Psoas muscle (tissue), 8 donors: ENCODE results near the gene ETV3L. TPM values are rescaled to one million over a fixed set of nuclear protein-coding genes. Genes with fewer than 3 reads are reported as not detected.

Source experiments
- ATAC-seq, 4 donors: fragments of 200-7000 bp; cut with Tn5 transposase; one replicate each; pipeline ENCODE4 v1.9.1; 2020; ENCODE audit warnings: moderate library complexity in 3 of 4, mild to moderate bottlenecking in 2 of 4
- DNase-seq, 2 donors: peaks; one replicate each; pipeline ENCODE4 v3.0.0-alpha.2; 2020
- H3K27ac ChIP-seq: fragments of 200-600 bp; one replicate; pipeline ENCODE4 v1.8.0; 2022
- H3K27me3 ChIP-seq, 3 donors: fragments of 200-600 bp in 1 of 3; one replicate each; pipeline versions ENCODE4 v1.6.1 to v1.8.0; 2013 to 2022; ENCODE audit warnings: low read length in 2 of 3, mild to moderate bottlenecking in 2 of 3, moderate library complexity in 1 of 3; ENCODE audit not compliant: insufficient read depth in 3 of 3
- H3K36me3 ChIP-seq, 2 donors: fragments of 200-600 bp in 1 of 2; one replicate each; pipeline versions ENCODE4 v1.6.1 to v1.8.0; 2013 to 2022; ENCODE audit warnings: low read depth in 1 of 2, mild to moderate bottlenecking in 1 of 2, moderate library complexity in 1 of 2; ENCODE audit not compliant: insufficient read depth in 1 of 2
- H3K4me1 ChIP-seq: fragments of 200-600 bp; one replicate; pipeline ENCODE4 v1.8.0; 2022
- H3K4me3 ChIP-seq: fragments of 200-600 bp; one replicate; pipeline ENCODE4 v1.8.0; 2022; ENCODE audit warnings: mild to moderate bottlenecking
- H3K9me3 ChIP-seq: fragments of 200-600 bp; one replicate; pipeline ENCODE4 v1.8.0; 2022
- CTCF ChIP-seq: fragments of 200-600 bp; IDR thresholded peaks from one replicate; pipeline ENCODE4 v1.8.0; 2022; ENCODE audit warnings: antibody characterized with exemption
- WGBS, 3 donors: extraction: QIAGEN DNeasy Blood & Tissue Kit; methylation state at CpG; one replicate each; pipeline versions ENCODE4 v1.1.6 to v1.1.7; 2013; 5-methylcytosine and 5-hydroxymethylcytosine counted together
- intact Hi-C, 2 donors: fragments of 100-400 bp; cut with DNase I; formaldehyde crosslinking; loops; one replicate each; pipeline versions ENCODE4 v1.11.0 to v1.14.2; 2022
- polyA plus RNA-seq, 3 donors: library from polyadenylated mRNA; stranded (reverse); fragments of 200-250 nt; gene quantifications; one replicate each; pipeline ENCODE4 v1.2.3, GENCODE V29; 2013
- total RNA-seq, 4 donors: library from RNA; stranded (reverse); fragmentation: NEBNext Ultra II Directional in 2 of 4; extraction: Animal tissue kit (Norgen Biotek cat#: 25700) in 2 of 4; gene quantifications; one replicate each; pipeline versions ENCODE4 v1.2.1 to v1.2.4, GENCODE V29; 2021 to 2023
- donor health status: healthy with polysubstance abuse.
- donor health status: DM: no; HTN: no; CAD: no; lungs with moderate emphysema.
- donor health status: Bipolar disorder and iron deficiency.
- donor health status: healthy.
- donor health status: DM: yes; HTN: yes; CAD: no.
- donor health status: DM: no; HTN: no; CAD: no.
- donor health status: DM: no; HTN: no; CAD: no.
- donor health status: DM: yes; HTN: yes; CAD: no.

Gene ETV3L
- total and polyA plus RNA-seq, 7 donors: not detected

GRCh38 chr1:157137046-157137407 lies 37.4 kb upstream of the ETV3L start:
- ATAC-seq (no peak), DNase-seq (no peak)
- no peaks in the 10 kb centered on the region for H3K27me3 ChIP-seq
- H3K4me3 ChIP-seq: peak overlapping the region; percentile 97
- 10 to 15% (median 12%) methylated on average over 4 of the region's 4 CpGs for whole genome bisulfite sequencing, 3 donors
- H3K27ac ChIP-seq: no peak overlapping the region
- H3K36me3 ChIP-seq: peaks cover 15 to 42% of the 10 kb centered on the region in 2 donors
- H3K4me1 ChIP-seq: peaks cover 20% of the 10 kb centered on the region
- intact Hi-C loops: no loop called here
- H3K9me3 ChIP-seq: no peaks in the 10 kb centered on the region
- TF ChIP-seq CTCF: no peak

GRCh38 chr1:157136133-157136532 lies 36.5 kb upstream of the ETV3L start:
- Histone ChIP-seq H3K27me3 (no peaks in the 10 kb centered on the region), H3K36me3 (peaks cover 15 to 51% of the 10 kb centered on the region in 2 donors), H3K27ac (no peak overlapping the region), H3K4me1 (peaks cover 20% of the 10 kb centered on the region), H3K9me3 (no peaks in the 10 kb centered on the region), H3K4me3 (no peak overlapping the region)
- DNase-seq: no peak
- no peak for TF ChIP-seq CTCF
- ATAC-seq: no peak
- intact Hi-C loops: no loop called here
- 59 to 75% (median 65%) methylated on average over 4 of the region's 4 CpGs for WGBS, 3 donors

DNA sequence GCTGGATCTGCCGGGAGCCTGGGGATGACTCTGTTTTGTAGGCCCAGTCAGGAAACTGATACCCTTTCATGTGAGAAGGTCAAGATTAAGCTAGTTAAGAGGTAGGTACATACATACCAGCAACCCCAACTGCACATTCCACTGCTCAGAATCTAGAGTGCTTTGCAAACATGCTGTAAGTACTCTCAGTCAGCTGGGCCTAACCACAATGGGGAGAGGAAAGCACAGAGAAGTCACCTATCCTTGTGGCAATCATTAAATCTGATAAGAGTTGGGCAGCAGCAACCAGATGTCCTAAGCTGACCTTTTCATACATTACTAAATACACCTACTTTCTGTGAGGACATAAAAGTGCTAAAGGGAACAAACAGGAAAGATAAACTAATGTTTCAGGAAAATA lies 36.0 kb upstream of the ETV3L start:
- 34 to 60% (median 50%) methylated on average over 1 of the region's 1 CpG for WGBS, 3 donors
- no peak for DNase-seq
- Histone ChIP-seq H3K4me1 (peaks cover 20% of the 10 kb centered on the region), H3K27ac (no peak overlapping the region), H3K9me3 (no peaks in the 10 kb centered on the region), H3K27me3 (no peaks in the 10 kb centered on the region), H3K36me3 (peaks cover 15 to 55% of the 10 kb centered on the region in 2 donors), H3K4me3 (no peak overlapping the region)
- intact Hi-C loops: no loop called here
- TF ChIP-seq CTCF: no peak
- no peak for ATAC-seq

- WGBS, 3 donors: 78 to 93% (median 84%) methylated on average over 2 of the region's 2 CpGs
- intact Hi-C loops: no loop called here
- DNase-seq (no peak), ATAC-seq (no peak)
- Histone ChIP-seq H3K4me3 (no peak overlapping the region), H3K27me3 (no peaks in the 10 kb centered on the region), H3K27ac (no peak overlapping the region), H3K9me3 (no peaks in the 10 kb centered on the region), H3K36me3 (peaks cover 15 to 61% of the 10 kb centered on the region in 2 donors), H3K4me1 (peaks cover 20% of the 10 kb centered on the region)
- TF ChIP-seq CTCF: no peak
Measured at GRCh38 chr1:157135070-157135469, 35.5 kb upstream of the ETV3L start.

GRCh38 chr1:157134442-157134841 lies 34.8 kb upstream of the ETV3L start:
- peaks cover 20% of the 10 kb centered on the region for H3K4me1 ChIP-seq
- peaks cover 15 to 68% of the 10 kb centered on the region in 2 donors for H3K36me3 ChIP-seq
- no peak for TF ChIP-seq CTCF
- intact Hi-C loops: no loop called here
- no peak for DNase-seq
- H3K9me3 ChIP-seq: no peaks in the 10 kb centered on the region
- H3K27me3 ChIP-seq: no peaks in the 10 kb centered on the region
- H3K4me3 ChIP-seq: no peak overlapping the region
- ATAC-seq: no peak
- WGBS, 3 donors: 90 to 95% (median 90%) methylated on average over 4 of the region's 4 CpGs
- H3K27ac ChIP-seq: no peak overlapping the region
